H1 (cell line): ENCODE measurements around the gene UROC1. TPM values are rescaled to one million over a fixed set of nuclear protein-coding genes. Genes with fewer than 3 reads are reported as not detected.

Experiments
- CTCF ChIA-PET: fragments of 300-600 bp; sonication (Branson Sonifier 250); formaldehyde crosslinking; loops from one replicate; lab custom pipeline; 2021; ENCODE audit not compliant: partially characterized antibody; lab: Charles Lee
- POLR2A ChIA-PET: fragments of 300-600 bp; sonication (Branson Sonifier 250); formaldehyde crosslinking; loops from one replicate; lab custom pipeline; 2021; ENCODE audit warnings: inconsistent platforms; ENCODE audit not compliant: partially characterized antibody; lab: Charles Lee
- DNase-seq, 2 experiments: peaks; one replicate each; pipeline versions ENCODE4 v3.0.0 to v3.0.0-alpha.2; 2010 to 2022; ENCODE audit warnings: low spot score in 2 of 2, low read depth in 1 of 2, mixed read lengths in 1 of 2
- FAIRE-seq: peaks from 2 replicates; lab custom pipeline; 2011; peaks lifted over from hg19 to GRCh38; lab: Jason Lieb, UNC
- H2AFZ ChIP-seq: 2 replicates; pipeline ENCODE4 v1.8.1; 2012; ENCODE audit warnings: low read length, inconsistent platforms
- H2AK5ac ChIP-seq: 2 replicates; pipeline ENCODE4 v1.6.1; 2013; ENCODE audit warnings: low read depth, low read length
- H2BK120ac ChIP-seq: replicated peaks from 2 replicates; pipeline ENCODE3; 2013; ENCODE audit warnings: low read depth, low read length, inconsistent platforms
- H2BK12ac ChIP-seq: 2 replicates; pipeline ENCODE4 v1.6.1; 2013; ENCODE audit warnings: low read depth, low read length
- H2BK15ac ChIP-seq: 2 replicates; pipeline ENCODE4 v1.6.1; 2013; ENCODE audit warnings: low read length
- H2BK20ac ChIP-seq: 2 replicates; pipeline ENCODE4 v1.6.1; 2013; ENCODE audit warnings: low read length
- H2BK5ac ChIP-seq: 2 replicates; pipeline ENCODE4 v1.6.1; 2013; ENCODE audit warnings: low read depth, low read length
- H3K14ac ChIP-seq: 2 replicates; pipeline ENCODE4 v1.6.1; 2013; ENCODE audit warnings: inconsistent platforms; ENCODE audit not compliant: insufficient read length
- H3K18ac ChIP-seq: 2 replicates; pipeline ENCODE4 v1.6.1; 2013; ENCODE audit warnings: low read length; ENCODE audit errors: extremely low read depth
- H3K23ac ChIP-seq: 2 replicates; pipeline ENCODE4 v1.6.1; 2013; ENCODE audit warnings: inconsistent platforms; ENCODE audit not compliant: insufficient read length
- H3K23me2 ChIP-seq: 2 replicates; pipeline ENCODE4 v1.6.1; 2013; ENCODE audit warnings: low read depth, low read length
- H3K27ac ChIP-seq: 2 replicates; pipeline ENCODE4 v1.6.1; 2011; ENCODE audit warnings: low read depth, low read length, inconsistent platforms
- H3K27me3 ChIP-seq, 4 experiments: replicated peaks in 1 of 4; 1 replicate in 1 of 4; 2 replicates in 3 of 4; pipeline versions ENCODE4 v1.6.1 to v1.8.1; 2011 to 2013; ENCODE audit warnings: low read length in 3 of 4, mild to moderate bottlenecking in 3 of 4, inconsistent platforms in 2 of 4, mixed read lengths in 2 of 4, moderate library complexity in 1 of 4; ENCODE audit not compliant: control insufficient read depth in 3 of 4, insufficient read depth in 3 of 4; ENCODE audit errors: extremely low read depth in 1 of 4
- H3K36me3 ChIP-seq, 4 experiments: 2 replicates each; pipeline versions ENCODE4 v1.6.1 to v1.8.1; 2011 to 2013; ENCODE audit warnings: mild to moderate bottlenecking in 4 of 4, low read length in 3 of 4, moderate library complexity in 2 of 4, control low read depth in 1 of 4, inconsistent platforms in 1 of 4; ENCODE audit not compliant: insufficient read depth in 4 of 4, control insufficient read depth in 2 of 4
- H3K4ac ChIP-seq: replicated peaks from 2 replicates; pipeline ENCODE3; 2013; ENCODE audit warnings: low read length, low read depth, mixed read lengths, inconsistent platforms; ENCODE audit not compliant: insufficient read length
- H3K4me1 ChIP-seq, 4 experiments: replicated peaks in 1 of 4; 1 replicate in 1 of 4; 2 replicates in 3 of 4; pipeline versions ENCODE4 v1.6.1 to v1.8.1; 2011 to 2013; ENCODE audit warnings: low read length in 3 of 4, inconsistent platforms in 2 of 4, mixed read lengths in 1 of 4; ENCODE audit not compliant: insufficient read depth in 4 of 4, control insufficient read depth in 3 of 4
- H3K4me2 ChIP-seq, 2 experiments: 2 replicates each; pipeline versions ENCODE4 v1.6.1 to v1.8.1; 2011 to 2013; ENCODE audit warnings: low read depth in 2 of 2, low read length in 2 of 2, control low read depth in 1 of 2, inconsistent platforms in 1 of 2, mild to moderate bottlenecking in 1 of 2; ENCODE audit not compliant: insufficient read depth in 1 of 2
- H3K4me3 ChIP-seq, 4 experiments: fragments of 200-600, 300-600 bp in 1 of 4; sonication (generic), shearing (Covaris generic), sonication (Bioruptor Twin) in 1 of 4; 2 replicates each; pipeline versions ENCODE4 v1.5.1 to v1.8.1; 2011 to 2016; ENCODE audit warnings: low read length in 4 of 4, low read depth in 3 of 4, control low read depth in 2 of 4, inconsistent platforms in 2 of 4, mild to moderate bottlenecking in 2 of 4, mixed read lengths in 1 of 4, moderate library complexity in 1 of 4; ENCODE audit not compliant: insufficient read depth in 2 of 4; ENCODE audit errors: extremely low read depth in 1 of 4
- H3K56ac ChIP-seq: replicated peaks from 2 replicates; pipeline ENCODE3; 2013; ENCODE audit warnings: low read depth, mild to moderate bottlenecking, mixed read lengths, low read length, inconsistent platforms; ENCODE audit not compliant: insufficient read length
- H3K79me1 ChIP-seq: 2 replicates; pipeline ENCODE4 v1.6.1; 2013; ENCODE audit warnings: low read depth, low read length, control low read depth
- H3K79me2 ChIP-seq, 2 experiments: 2 replicates each; pipeline versions ENCODE4 v1.6.1 to v1.8.1; 2012 to 2013; ENCODE audit warnings: low read length in 2 of 2, mild to moderate bottlenecking in 2 of 2, inconsistent platforms in 1 of 2; ENCODE audit not compliant: insufficient read depth in 2 of 2, control insufficient read depth in 1 of 2
- H3K9ac ChIP-seq, 4 experiments: replicated peaks in 1 of 4; 1 replicate in 1 of 4; 2 replicates in 3 of 4; pipeline versions ENCODE4 v1.6.1 to v1.8.1; 2011 to 2013; ENCODE audit warnings: low read depth in 3 of 4, low read length in 3 of 4, control low read depth in 2 of 4, mild to moderate bottlenecking in 2 of 4, moderate library complexity in 2 of 4, inconsistent platforms in 1 of 4; ENCODE audit errors: extremely low read depth in 1 of 4
- H3K9me3 ChIP-seq, 2 experiments: 2 replicates each; pipeline versions ENCODE4 v1.6.1 to v1.8.1; 2012 to 2013; ENCODE audit warnings: mild to moderate bottlenecking in 2 of 2, moderate library complexity in 2 of 2, control low read depth in 1 of 2, inconsistent platforms in 1 of 2, low read depth in 1 of 2, low read length in 1 of 2, mixed read lengths in 1 of 2; ENCODE audit not compliant: insufficient read depth in 2 of 2
- H4K20me1 ChIP-seq, 2 experiments: replicated peaks in 1 of 2; 2 replicates each; pipeline versions ENCODE3 to v1.8.1; 2011 to 2013; ENCODE audit warnings: inconsistent platforms in 2 of 2, low read length in 2 of 2, mild to moderate bottlenecking in 1 of 2; ENCODE audit not compliant: insufficient read depth in 2 of 2, control insufficient read depth in 1 of 2
- H4K5ac ChIP-seq: 2 replicates; pipeline ENCODE4 v1.6.1; 2013; ENCODE audit warnings: low read length, low read depth, mixed read lengths, inconsistent platforms; ENCODE audit not compliant: insufficient read length
- H4K8ac ChIP-seq: 2 replicates; pipeline ENCODE4 v1.8.0; 2013; ENCODE audit warnings: mild to moderate bottlenecking, moderate library complexity, low read length, inconsistent platforms; ENCODE audit not compliant: insufficient read depth; ENCODE audit errors: extremely low read depth
- H4K91ac ChIP-seq: replicated peaks from 2 replicates; pipeline ENCODE3; 2013; ENCODE audit warnings: low read length, mixed read lengths, inconsistent platforms; ENCODE audit not compliant: insufficient read length
- ATF2 ChIP-seq: IDR thresholded peaks from 2 replicates; pipeline ENCODE4 v1.6.1; 2012; ENCODE audit warnings: low read length, inconsistent platforms
- CEBPB ChIP-seq: IDR thresholded peaks from 2 replicates; pipeline ENCODE4 v1.6.1; 2012; ENCODE audit warnings: low read depth, low read length
- CHD2 ChIP-seq: IDR thresholded peaks from 2 replicates; pipeline ENCODE4 v1.6.1; 2012; ENCODE audit warnings: low read length, improper control_type of control experiment
- CTCF ChIP-seq, 3 experiments: IDR thresholded peaks; 1 replicate in 2 of 3; 2 replicates in 1 of 3; pipeline versions ENCODE4 v1.5.1 to v1.6.1; 2011; ENCODE audit warnings: low read length in 3 of 3, mild to moderate bottlenecking in 3 of 3, inconsistent platforms in 2 of 3, low read depth in 1 of 3, moderate library complexity in 1 of 3; ENCODE audit not compliant: insufficient read depth in 1 of 3; ENCODE audit errors: control extremely low read depth in 1 of 3
- FOSL1 ChIP-seq: IDR thresholded peaks from 2 replicates; pipeline ENCODE4 v1.6.1; 2011; ENCODE audit warnings: mild to moderate bottlenecking, low read depth, low read length, moderate library complexity; ENCODE audit not compliant: insufficient read depth
- GTF2F1 ChIP-seq: IDR thresholded peaks from 2 replicates; pipeline ENCODE4 v1.6.1; 2012; ENCODE audit warnings: low read depth, low read length, improper control_type of control experiment, borderline replicate concordance
- HDAC2 ChIP-seq, 2 experiments: fragments of 300-600 bp in 1 of 2; sonication (generic) in 1 of 2; IDR thresholded peaks; 2 replicates each; pipeline ENCODE4 v1.6.1; 2011 to 2012; ENCODE audit warnings: low read depth in 2 of 2, low read length in 2 of 2, mild to moderate bottlenecking in 2 of 2, moderate library complexity in 2 of 2, borderline replicate concordance in 1 of 2, inconsistent platforms in 1 of 2
- RXRA ChIP-seq: IDR thresholded peaks from 2 replicates; pipeline ENCODE4 v1.6.1; 2011; ENCODE audit warnings: low read depth, mild to moderate bottlenecking, low read length, moderate library complexity; ENCODE audit not compliant: insufficient read depth
- ZNF274 ChIP-seq: IDR thresholded peaks from 2 replicates; pipeline ENCODE4 v1.7.0; 2012; ENCODE audit warnings: low read length, borderline replicate concordance; ENCODE audit errors: extremely low read depth
- WGBS, 2 experiments: shearing (Covaris generic) in 1 of 2; methylation state at CpG; one replicate each; pipeline versions ENCODE4 v1.1.6 to v1.1.7; 2013 to 2015; ENCODE audit warnings: low lambda C conversion rate in 2 of 2, mixed read lengths in 2 of 2, inconsistent platforms in 1 of 2, low coverage in 1 of 2, missing lambda C conversion rate in 1 of 2; ENCODE audit not compliant: insufficient replicate concordance in 2 of 2, insufficient coverage in 1 of 2, insufficient read length in 1 of 2; ENCODE audit errors: extremely low coverage in 1 of 2, missing lambda C conversion rate in 1 of 2; 5-methylcytosine and 5-hydroxymethylcytosine counted together
- polyA plus RNA-seq, 7 experiments: library from polyadenylated mRNA; depleted of rRNA in 3 of 7; stranded (reverse) in 5 of 7; unstranded in 2 of 7; fragments of >200 nt in 5 of 7; fragments of 200-250 nt in 2 of 7; gene quantifications; 1 replicate in 5 of 7; 2 replicates in 1 of 7; 4 replicates in 1 of 7; pipeline versions ENCODE4 v1.2.1 to v1.2.3, GENCODE V29; 2011 to 2013; ENCODE audit warnings: missing spikeins in 2 of 7, mixed read lengths in 2 of 7
- total RNA-seq: library from RNA; stranded (reverse); fragmentation: NEBNext Ultra II Directional; extraction: Animal tissue kit (Norgen Biotek cat#: 25700); gene quantifications from 2 replicates; pipeline ENCODE4 v1.2.1, GENCODE V29; 2021

Gene UROC1
- total and polyA plus RNA-seq, 2 of the 8 experiments (the other 6 are each of a cell fraction or from before 2014, with no cell fraction given), result 0.03 TPM; not detected in 1

DNA sequence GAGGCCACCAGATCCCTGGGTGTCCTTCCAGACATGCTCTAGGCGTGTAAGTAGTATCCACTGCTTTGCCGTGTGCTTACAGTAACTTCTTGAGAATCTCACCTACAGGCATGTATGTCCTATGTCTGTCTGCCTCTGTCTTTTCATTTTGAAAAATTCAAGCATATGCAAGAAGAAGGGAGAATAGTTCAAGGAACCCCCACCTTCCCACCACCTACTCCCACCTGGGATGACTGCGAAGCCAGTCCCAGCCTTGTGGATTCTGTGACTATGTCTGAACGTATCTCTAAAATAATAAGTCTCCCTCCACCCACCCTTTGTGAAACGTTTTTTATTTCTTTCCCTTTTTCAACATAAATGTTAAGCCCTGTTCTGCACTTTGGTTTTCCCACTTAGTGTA lies 21.4 kb upstream of the UROC1 start:
- H3K18ac ChIP-seq, result no peak overlapping the region
- H3K27me3 ChIP-seq, result peaks cover 0 to 5% (median 2%) of the 10 kb centered on the region in 4 experiments; a peak in 1 of 7 replicates
- no peak overlapping the region for H3K9ac ChIP-seq
- H3K79me1 ChIP-seq, result no peaks in the 10 kb centered on the region
- WGBS, 2 experiments, result 63% methylated on average over 5 of the region's 5 CpGs; no CpG with 5 or more reads in 1 of the 2 experiments
- H2AK5ac ChIP-seq, result no peak overlapping the region
- no peak overlapping the region for H4K8ac ChIP-seq
- no peak overlapping the region for H3K14ac ChIP-seq
- H3K9me3 ChIP-seq, result no peaks in the 10 kb centered on the region
- no peak overlapping the region for H4K5ac ChIP-seq
- H2BK15ac ChIP-seq, result no peak overlapping the region
- H3K27ac ChIP-seq, result no peak overlapping the region
- no peak overlapping the region for H3K56ac ChIP-seq
- no peaks in the 10 kb centered on the region; a peak in 1 of 8 replicates for H3K36me3 ChIP-seq
- H3K4me2 ChIP-seq, result no peak overlapping the region
- ChIA-PET POLR2A (no interaction called here), CTCF (interaction anchor here (0.5 kb wide), 1 partner anchor 607 kb away, joined by 3 read pairs; no protein-coding TSS in a partner anchor)
- no peaks in the 10 kb centered on the region for H3K79me2 ChIP-seq
- no peak overlapping the region for H2BK20ac ChIP-seq
- peaks cover 0 to 5% of the 10 kb centered on the region in 2 experiments for H4K20me1 ChIP-seq
- H2BK120ac ChIP-seq, result no peak overlapping the region
- H2BK12ac ChIP-seq, result no peak overlapping the region
- DNase-seq (no peak), FAIRE-seq (no peak)
- no peak overlapping the region for H3K4ac ChIP-seq
- no peak overlapping the region for H2BK5ac ChIP-seq
- H2AFZ ChIP-seq, result no peak overlapping the region
- H3K23ac ChIP-seq, result no peak overlapping the region
- no peak overlapping the region for H3K4me3 ChIP-seq
- H3K23me2 ChIP-seq, result peaks cover 7% of the 10 kb centered on the region; the same call in 1 of the 2 replicates
- H4K91ac ChIP-seq, result no peak overlapping the region
- H3K4me1 ChIP-seq, result no peaks in the 10 kb centered on the region
- TF ChIP-seq RXRA, result no peak
- TF ChIP-seq CEBPB, result no peak
- TF ChIP-seq HDAC2 (IDR thresholded peaks at IDR 0.05; ENCODE audit: borderline replicate concordance in 1 of 2, low read depth in 2 of 2, low read length in 2 of 2), result no peak
- TF ChIP-seq ZNF274, result no peak
- no peak for TF ChIP-seq GTF2F1
- TF ChIP-seq ATF2, result no peak
- TF ChIP-seq CHD2, result no peak
- TF ChIP-seq CTCF (IDR thresholded peaks at IDR 0.05; ENCODE audit: control extremely low read depth in 1 of 3, insufficient read depth in 1 of 3, low read depth in 1 of 3, low read length in 3 of 3), result no peak
- TF ChIP-seq FOSL1, result no peak
